ENCODE data around the gene HID1. TPM values are rescaled to one million over a fixed set of nuclear protein-coding genes. Genes with fewer than 3 reads are reported as not detected.
A peak's percentile ranks its signal among the peaks of the same experiment; 100 is the strongest.

The HID1 gene
- total and polyA plus RNA-seq, 2 donors from 2014 or later: 13.6 to 32.6 TPM

GRCh38 chr17:74998783-74999182 is 26.2 kb upstream of the HID1 start:
- H3K9ac ChIP-seq (ENCODE audit: low read length in 3 of 3): no peak overlapping the region
- TF ChIP-seq, protein P1, sequence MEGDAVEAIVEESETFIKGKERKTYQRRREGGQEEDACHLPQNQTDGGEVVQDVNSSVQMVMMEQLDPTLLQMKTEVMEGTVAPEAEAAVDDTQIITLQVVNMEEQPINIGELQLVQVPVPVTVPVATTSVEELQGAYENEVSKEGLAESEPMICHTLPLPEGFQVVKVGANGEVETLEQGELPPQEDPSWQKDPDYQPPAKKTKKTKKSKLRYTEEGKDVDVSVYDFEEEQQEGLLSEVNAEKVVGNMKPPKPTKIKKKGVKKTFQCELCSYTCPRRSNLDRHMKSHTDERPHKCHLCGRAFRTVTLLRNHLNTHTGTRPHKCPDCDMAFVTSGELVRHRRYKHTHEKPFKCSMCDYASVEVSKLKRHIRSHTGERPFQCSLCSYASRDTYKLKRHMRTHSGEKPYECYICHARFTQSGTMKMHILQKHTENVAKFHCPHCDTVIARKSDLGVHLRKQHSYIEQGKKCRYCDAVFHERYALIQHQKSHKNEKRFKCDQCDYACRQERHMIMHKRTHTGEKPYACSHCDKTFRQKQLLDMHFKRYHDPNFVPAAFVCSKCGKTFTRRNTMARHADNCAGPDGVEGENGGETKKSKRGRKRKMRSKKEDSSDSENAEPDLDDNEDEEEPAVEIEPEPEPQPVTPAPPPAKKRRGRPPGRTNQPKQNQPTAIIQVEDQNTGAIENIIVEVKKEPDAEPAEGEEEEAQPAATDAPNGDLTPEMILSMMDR (IDR thresholded peaks at IDR 0.05; ENCODE audit: borderline replicate concordance, extremely low read depth, insufficient read depth): no peak
- H3K4me3 ChIP-seq (ENCODE audit: low read length in 3 of 3): no peak overlapping the region
- H3K27ac ChIP-seq (ENCODE audit: low read depth in 2 of 2, low read length in 2 of 2): no peak overlapping the region
- H3K9me3 ChIP-seq (ENCODE audit: control insufficient read depth in 2 of 3, insufficient read depth in 1 of 3, low read length in 3 of 3): no peaks in the 10 kb centered on the region
- FAIRE-seq (no peak), DNase-seq (no peak)
- H3K4me1 ChIP-seq (ENCODE audit: control insufficient read depth in 2 of 3, insufficient read depth in 2 of 3, low read depth in 1 of 3, low read length in 3 of 3): peaks cover 0 to 1% (median 0%) of the 10 kb centered on the region in 3 donors
- intact Hi-C loops (cut with DNase I): no loop called here
- no peaks in the 10 kb centered on the region for H3K27me3 ChIP-seq (ENCODE audit: control insufficient read depth, insufficient read depth, low read length)
- peaks cover 0 to 7% (median 4%) of the 10 kb centered on the region in 3 donors for H3K36me3 ChIP-seq (ENCODE audit: control insufficient read depth in 2 of 3, insufficient read depth in 3 of 3, low read length in 3 of 3)

DNA sequence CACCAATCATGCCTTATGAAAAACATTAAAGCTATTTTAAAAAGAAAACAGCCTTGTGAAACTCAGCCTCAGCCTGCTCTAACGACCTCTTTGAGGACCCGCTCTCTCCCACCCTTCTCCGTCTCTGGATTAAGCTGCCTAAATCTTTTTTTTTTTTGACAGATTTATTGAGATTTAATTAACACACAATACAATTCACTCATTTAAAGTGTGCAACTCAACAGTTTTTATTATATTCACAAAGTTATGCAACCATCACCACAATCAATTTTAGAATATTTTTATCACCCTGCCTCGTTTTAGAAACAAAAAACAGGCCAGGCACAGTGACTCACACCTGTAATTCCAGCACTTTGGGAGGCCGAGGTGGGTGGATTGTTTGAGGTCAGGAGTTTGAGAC is 23.3 kb upstream of the HID1 start:
- Histone ChIP-seq H3K4me1 (ENCODE audit: control insufficient read depth in 2 of 3, insufficient read depth in 2 of 3, low read depth in 1 of 3, low read length in 3 of 3) (peaks cover 3 to 17% (median 13%) of the 10 kb centered on the region in 3 donors), H3K4me3 (ENCODE audit: low read length in 3 of 3) (no peak overlapping the region), H3K27ac (ENCODE audit: low read depth in 2 of 2, low read length in 2 of 2) (no peak overlapping the region), H3K9me3 (ENCODE audit: control insufficient read depth in 2 of 3, insufficient read depth in 1 of 3, low read length in 3 of 3) (no peaks in the 10 kb centered on the region), H3K9ac (ENCODE audit: low read length in 3 of 3) (no peak overlapping the region), H3K36me3 (ENCODE audit: control insufficient read depth in 2 of 3, insufficient read depth in 3 of 3, low read length in 3 of 3) (peaks cover 0 to 3% (median 0%) of the 10 kb centered on the region in 3 donors), H3K27me3 (ENCODE audit: control insufficient read depth, insufficient read depth, low read length) (no peaks in the 10 kb centered on the region)
- DNase-seq (no peak), FAIRE-seq (no peak)
- TF ChIP-seq, protein P1 (IDR thresholded peaks at IDR 0.05; ENCODE audit: borderline replicate concordance, extremely low read depth, insufficient read depth): no peak
- intact Hi-C loops (cut with DNase I): no loop called here

GRCh38 chr17:74994440-74994839 is 21.9 kb upstream of the HID1 start:
- Histone ChIP-seq H3K36me3 (ENCODE audit: control insufficient read depth in 2 of 3, insufficient read depth in 3 of 3, low read length in 3 of 3) (no peaks in the 10 kb centered on the region), H3K27me3 (ENCODE audit: control insufficient read depth, insufficient read depth, low read length) (no peaks in the 10 kb centered on the region), H3K27ac (ENCODE audit: low read depth in 2 of 2, low read length in 2 of 2) (no peak overlapping the region), H3K9ac (ENCODE audit: low read length in 3 of 3) (no peak overlapping the region), H3K4me3 (ENCODE audit: low read length in 3 of 3) (no peak overlapping the region), H3K4me1 (ENCODE audit: control insufficient read depth in 2 of 3, insufficient read depth in 2 of 3, low read depth in 1 of 3, low read length in 3 of 3) (peaks cover 3 to 23% (median 13%) of the 10 kb centered on the region in 3 donors), H3K9me3 (ENCODE audit: control insufficient read depth in 2 of 3, insufficient read depth in 1 of 3, low read length in 3 of 3) (no peaks in the 10 kb centered on the region)
- no peak for FAIRE-seq
- intact Hi-C loops (cut with DNase I): no loop called here
- TF ChIP-seq, protein P1 (IDR thresholded peaks at IDR 0.05; ENCODE audit: borderline replicate concordance, extremely low read depth, insufficient read depth): no peak
- DNase-seq: no peak

DNA sequence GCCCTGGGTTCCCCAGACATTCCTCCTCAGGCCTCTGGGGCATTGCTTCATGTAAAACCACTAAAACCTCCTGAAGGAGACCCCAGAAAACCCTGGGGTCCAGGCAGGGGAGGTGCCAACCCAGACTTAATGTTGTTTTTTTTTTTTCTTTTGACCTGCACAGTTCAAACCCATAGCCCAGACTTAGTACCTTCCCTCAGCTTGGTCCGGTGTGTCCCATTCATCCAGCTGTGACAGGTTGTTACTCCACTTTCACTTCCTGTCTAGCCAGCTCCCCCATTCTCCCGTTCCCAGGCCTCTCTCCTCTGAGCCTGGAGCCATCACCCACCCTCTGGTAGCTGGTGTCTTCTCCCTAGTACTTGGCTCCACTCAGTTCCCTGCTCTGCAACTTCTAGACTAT is 19.7 kb upstream of the HID1 start:
- no peaks in the 10 kb centered on the region for H3K9me3 ChIP-seq (ENCODE audit: control insufficient read depth in 2 of 3, insufficient read depth in 1 of 3, low read length in 3 of 3)
- DNase-seq (peak in 3 of 5 donors; percentile 58 to 79 (median 72)), FAIRE-seq (no peak)
- no peaks in the 10 kb centered on the region for H3K27me3 ChIP-seq (ENCODE audit: control insufficient read depth, insufficient read depth, low read length)
- H3K4me1 ChIP-seq (ENCODE audit: control insufficient read depth in 2 of 3, insufficient read depth in 2 of 3, low read depth in 1 of 3, low read length in 3 of 3): peaks cover 3 to 33% (median 17%) of the 10 kb centered on the region in 3 donors
- TF ChIP-seq, protein P1 (IDR thresholded peaks at IDR 0.05; ENCODE audit: borderline replicate concordance, extremely low read depth, insufficient read depth): no peak
- peak overlapping the region in 1 of 3 donors; percentile 65 for H3K9ac ChIP-seq (ENCODE audit: low read length in 3 of 3)
- intact Hi-C loops (cut with DNase I): no loop called here
- H3K27ac ChIP-seq (ENCODE audit: low read depth in 2 of 2, low read length in 2 of 2): peak overlapping the region; percentile 90 to 91
- H3K4me3 ChIP-seq (ENCODE audit: low read length in 3 of 3): no peak overlapping the region
- no peaks in the 10 kb centered on the region for H3K36me3 ChIP-seq (ENCODE audit: control insufficient read depth in 2 of 3, insufficient read depth in 3 of 3, low read length in 3 of 3)

All from kidney (tissue), 14 donors.